MM.1S (cell line): Measurements from ENCODE around the gene ZNF823.

ENCODE experiments used
- DNase-seq: peaks from one replicate; pipeline ENCODE4 v3.0.0-alpha.2; 2015
- H2AFZ ChIP-seq: fragments of 300-600 bp; sonication (generic); 2 replicates; pipeline ENCODE4 v1.6.0; 2016; ENCODE audit warnings: antibody characterized with exemption, low read length
- H3F3A ChIP-seq: fragments of 300-600 bp; sonication (generic); 2 replicates; pipeline ENCODE4 v1.6.1; 2016; ENCODE audit warnings: mild to moderate bottlenecking, antibody characterized with exemption, low read length, moderate library complexity, mixed read lengths; ENCODE audit not compliant: insufficient read depth
- H3K27ac ChIP-seq: fragments of 300-600 bp; sonication (generic); 2 replicates; pipeline ENCODE4 v1.5.1; 2016; ENCODE audit warnings: mild to moderate bottlenecking, low read length
- H3K27me3 ChIP-seq: fragments of 300-600 bp; sonication (generic); replicated peaks from 2 replicates; pipeline ENCODE4 v1.6.0; 2016; ENCODE audit warnings: low read length; ENCODE audit not compliant: insufficient read depth
- H3K36me3 ChIP-seq: fragments of 300-600 bp; sonication (generic); replicated peaks from 2 replicates; pipeline ENCODE4 v1.6.1; 2016; ENCODE audit warnings: mild to moderate bottlenecking, low read length, mixed read lengths; ENCODE audit not compliant: insufficient read depth
- H3K4me1 ChIP-seq: fragments of 300-600 bp; sonication (generic); 2 replicates; pipeline ENCODE4 v1.6.1; 2016; ENCODE audit warnings: low read length, mixed read lengths
- H3K4me2 ChIP-seq: fragments of 300-600 bp; sonication (generic); 2 replicates; pipeline ENCODE4 v1.6.0; 2016; ENCODE audit warnings: low read depth, low read length
- H3K4me3 ChIP-seq: fragments of 300-600 bp; sonication (generic); 2 replicates; pipeline ENCODE4 v1.5.1; 2016; ENCODE audit warnings: low read length, mixed read lengths
- H3K79me2 ChIP-seq: fragments of 300-600 bp; sonication (generic); 2 replicates; pipeline ENCODE4 v1.6.1; 2016; ENCODE audit warnings: mixed run types, low read length, mixed read lengths
- H3K9ac ChIP-seq: fragments of 300-600 bp; sonication (generic); 2 replicates; pipeline ENCODE4 v1.6.1; 2016; ENCODE audit warnings: low read length, mixed read lengths
- H3K9me2 ChIP-seq: fragments of 300-600 bp; sonication (generic); replicated peaks from 2 replicates; pipeline ENCODE4 v1.6.1; 2016; ENCODE audit warnings: mild to moderate bottlenecking, low read length, mixed read lengths; ENCODE audit not compliant: insufficient read depth
- H3K9me3 ChIP-seq: fragments of 300-600 bp; sonication (generic); replicated peaks from 2 replicates; pipeline ENCODE4 v1.6.1; 2016; ENCODE audit warnings: mild to moderate bottlenecking, low read length, mixed read lengths; ENCODE audit not compliant: insufficient read depth
- H4K20me1 ChIP-seq: fragments of 300-600 bp; sonication (generic); 2 replicates; pipeline ENCODE4 v1.6.1; 2016; ENCODE audit warnings: mild to moderate bottlenecking, low read length, moderate library complexity, mixed read lengths; ENCODE audit not compliant: insufficient read depth
- EZH2 ChIP-seq: fragments of 300-600 bp; sonication (generic); optimal IDR thresholded peaks from 2 replicates; pipeline ENCODE3; 2017; ENCODE audit warnings: low read depth, mild to moderate bottlenecking, antibody characterized with exemption, low read length, mixed read lengths
- EZH2phosphoT487 ChIP-seq: fragments of 300-600 bp; sonication (generic); IDR thresholded peaks from 2 replicates; pipeline ENCODE4 v1.6.1; 2018; ENCODE audit warnings: antibody characterized with exemption, low read length
- TF ChIP-seq, protein P1 (sequence below): fragments of 300-600 bp; sonication (generic); IDR thresholded peaks from 2 replicates; pipeline ENCODE4 v1.5.1; 2016; ENCODE audit warnings: antibody characterized with exemption, low read length, mixed read lengths

ZNF823 gene

DNA sequence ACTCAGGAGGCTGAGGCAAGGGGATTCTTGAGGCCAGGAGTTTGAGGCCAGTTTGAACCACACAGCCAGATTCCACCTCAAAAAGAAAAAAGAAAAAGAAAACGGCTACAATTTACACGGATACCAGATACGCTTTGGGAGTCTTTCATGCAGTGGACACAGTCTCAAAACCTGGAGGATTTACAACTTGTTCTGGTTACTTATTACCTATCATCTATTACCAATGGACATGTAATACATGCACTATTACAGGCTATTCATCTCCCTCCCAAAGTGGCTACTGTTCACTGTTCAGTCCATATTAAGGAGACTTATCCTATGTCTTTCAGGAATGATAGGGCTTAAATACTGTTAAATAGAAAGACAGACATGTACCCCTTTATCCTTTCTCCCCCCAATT lies 33.3 kb downstream of the ZNF823 start:
- Histone ChIP-seq H3K4me3 (no peak overlapping the region), H3K4me2 (no peak overlapping the region), H3K9me3 (no peaks in the 10 kb centered on the region), H3K27me3 (no peaks in the 10 kb centered on the region), H3K36me3 (no peaks in the 10 kb centered on the region), H3K9me2 (no peaks in the 10 kb centered on the region), H3K79me2 (no peaks in the 10 kb centered on the region), H2AFZ (no peak overlapping the region), H3F3A (no peaks in the 10 kb centered on the region), H3K9ac (no peak overlapping the region), H4K20me1 (no peaks in the 10 kb centered on the region), H3K4me1 (0 out of 2 replicates have a peak, but pooled peaks cover under 1% of the 10 kb centered on the region), H3K27ac (no peak overlapping the region)
- DNase-seq, result no peak
- TF ChIP-seq EZH2phosphoT487, result no peak
- TF ChIP-seq, protein P1, sequence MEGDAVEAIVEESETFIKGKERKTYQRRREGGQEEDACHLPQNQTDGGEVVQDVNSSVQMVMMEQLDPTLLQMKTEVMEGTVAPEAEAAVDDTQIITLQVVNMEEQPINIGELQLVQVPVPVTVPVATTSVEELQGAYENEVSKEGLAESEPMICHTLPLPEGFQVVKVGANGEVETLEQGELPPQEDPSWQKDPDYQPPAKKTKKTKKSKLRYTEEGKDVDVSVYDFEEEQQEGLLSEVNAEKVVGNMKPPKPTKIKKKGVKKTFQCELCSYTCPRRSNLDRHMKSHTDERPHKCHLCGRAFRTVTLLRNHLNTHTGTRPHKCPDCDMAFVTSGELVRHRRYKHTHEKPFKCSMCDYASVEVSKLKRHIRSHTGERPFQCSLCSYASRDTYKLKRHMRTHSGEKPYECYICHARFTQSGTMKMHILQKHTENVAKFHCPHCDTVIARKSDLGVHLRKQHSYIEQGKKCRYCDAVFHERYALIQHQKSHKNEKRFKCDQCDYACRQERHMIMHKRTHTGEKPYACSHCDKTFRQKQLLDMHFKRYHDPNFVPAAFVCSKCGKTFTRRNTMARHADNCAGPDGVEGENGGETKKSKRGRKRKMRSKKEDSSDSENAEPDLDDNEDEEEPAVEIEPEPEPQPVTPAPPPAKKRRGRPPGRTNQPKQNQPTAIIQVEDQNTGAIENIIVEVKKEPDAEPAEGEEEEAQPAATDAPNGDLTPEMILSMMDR, result no peak
- no peak for TF ChIP-seq EZH2

DNA sequence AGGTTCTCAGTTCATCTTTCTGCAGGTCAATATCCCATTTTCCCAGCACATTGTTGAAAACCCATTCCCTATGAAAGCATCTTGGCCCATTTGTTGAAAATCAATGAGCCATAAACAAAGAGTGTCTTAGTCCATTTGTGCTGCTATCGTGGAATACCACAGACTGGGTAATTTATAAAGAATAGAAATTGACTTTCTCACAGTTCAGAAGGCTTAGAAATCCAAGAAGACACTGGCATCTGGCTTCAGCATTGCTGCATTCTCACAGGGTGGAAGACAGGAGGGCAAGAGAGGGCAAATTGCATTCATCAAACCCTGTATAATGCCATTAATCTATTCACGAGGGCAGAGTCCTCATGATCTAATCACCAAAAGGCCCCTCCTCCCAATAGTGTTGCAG lies 34.1 kb downstream of the ZNF823 start:
- Histone ChIP-seq H3K27me3 (no peaks in the 10 kb centered on the region), H3K9ac (no peak overlapping the region), H3K27ac (no peak overlapping the region), H3K79me2 (no peaks in the 10 kb centered on the region), H3K36me3 (no peaks in the 10 kb centered on the region), H3K9me2 (no peaks in the 10 kb centered on the region), H2AFZ (no peak overlapping the region), H3K9me3 (no peaks in the 10 kb centered on the region), H4K20me1 (no peaks in the 10 kb centered on the region), H3K4me1 (0 out of 2 replicates have a peak, but pooled peaks cover 2% of the 10 kb centered on the region), H3K4me3 (no peak overlapping the region), H3F3A (no peaks in the 10 kb centered on the region), H3K4me2 (no peak overlapping the region)
- TF ChIP-seq EZH2 (no peak), EZH2phosphoT487 (no peak)
- TF ChIP-seq, protein P1, result no peak
- DNase-seq, result no peak

DNA sequence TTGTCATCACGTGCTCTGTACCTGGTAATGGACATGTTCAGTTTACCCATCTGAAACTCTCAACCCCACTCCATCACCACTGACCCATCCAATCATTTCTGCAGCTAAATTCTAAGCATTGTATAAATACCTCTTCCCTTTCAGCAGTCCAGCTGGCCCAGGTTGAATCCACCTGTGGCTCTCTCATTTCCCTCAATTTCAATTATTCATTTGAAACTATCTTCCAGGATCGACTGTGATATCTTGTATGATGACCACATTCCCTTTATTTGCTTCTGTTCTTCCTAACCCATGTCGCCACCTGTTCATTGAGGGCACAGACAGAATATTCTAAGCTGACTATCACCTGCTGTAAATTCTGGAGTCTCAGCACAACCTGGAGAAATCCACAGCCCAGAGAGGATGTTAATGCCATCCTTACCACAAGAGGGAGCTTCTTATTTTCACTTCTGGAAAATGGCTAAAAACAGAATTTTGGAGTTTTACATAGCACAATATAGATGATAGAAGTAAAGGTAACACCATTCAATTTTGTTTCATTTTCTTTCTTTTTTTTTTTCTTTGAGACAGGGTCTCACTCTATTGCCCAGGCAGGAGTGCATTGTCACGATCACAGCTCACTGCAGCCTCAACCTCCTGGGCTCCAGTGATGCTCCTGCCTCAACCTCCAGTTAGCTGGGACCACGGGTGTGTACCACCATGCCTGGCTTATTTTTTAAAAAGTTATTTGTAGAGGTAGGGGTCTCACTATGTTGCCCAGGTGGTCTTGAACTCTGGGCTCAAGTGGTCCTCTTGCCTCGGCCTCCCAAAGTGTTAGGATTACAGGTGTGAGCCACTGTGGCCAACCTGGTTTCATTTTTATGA lies 38.6 kb downstream of the ZNF823 start:
- Histone ChIP-seq H3K79me2 (no peaks in the 10 kb centered on the region), H3K9me2 (no peaks in the 10 kb centered on the region), H3F3A (no peaks in the 10 kb centered on the region), H2AFZ (peak overlapping the region; percentile 25; the same call in 1 of the 2 replicates), H3K36me3 (no peaks in the 10 kb centered on the region), H3K9ac (no peak overlapping the region), H3K9me3 (no peaks in the 10 kb centered on the region), H3K4me1 (0 out of 2 replicates have a peak, but pooled peaks cover 2% of the 10 kb centered on the region), H3K4me3 (0 out of 2 replicates have a peak overlapping the region, but pooled peaks have one; percentile 28), H3K27ac (no peak overlapping the region), H3K4me2 (peak overlapping the region; percentile 35; the same call in 1 of the 2 replicates), H3K27me3 (no peaks in the 10 kb centered on the region), H4K20me1 (no peaks in the 10 kb centered on the region)
- peak; percentile 44 for DNase-seq
- TF ChIP-seq, protein P1, result peak; percentile 71
- TF ChIP-seq EZH2 (no peak), EZH2phosphoT487 (no peak)
